Measurements from ENCODE around the gene ADCY10.
"Not testable (repeated sequence)": the region's sequence is repeated elsewhere in the genome, so short reads cannot be mapped to it uniquely, and the experiment has no call there.

ADCY10 gene, protein sequence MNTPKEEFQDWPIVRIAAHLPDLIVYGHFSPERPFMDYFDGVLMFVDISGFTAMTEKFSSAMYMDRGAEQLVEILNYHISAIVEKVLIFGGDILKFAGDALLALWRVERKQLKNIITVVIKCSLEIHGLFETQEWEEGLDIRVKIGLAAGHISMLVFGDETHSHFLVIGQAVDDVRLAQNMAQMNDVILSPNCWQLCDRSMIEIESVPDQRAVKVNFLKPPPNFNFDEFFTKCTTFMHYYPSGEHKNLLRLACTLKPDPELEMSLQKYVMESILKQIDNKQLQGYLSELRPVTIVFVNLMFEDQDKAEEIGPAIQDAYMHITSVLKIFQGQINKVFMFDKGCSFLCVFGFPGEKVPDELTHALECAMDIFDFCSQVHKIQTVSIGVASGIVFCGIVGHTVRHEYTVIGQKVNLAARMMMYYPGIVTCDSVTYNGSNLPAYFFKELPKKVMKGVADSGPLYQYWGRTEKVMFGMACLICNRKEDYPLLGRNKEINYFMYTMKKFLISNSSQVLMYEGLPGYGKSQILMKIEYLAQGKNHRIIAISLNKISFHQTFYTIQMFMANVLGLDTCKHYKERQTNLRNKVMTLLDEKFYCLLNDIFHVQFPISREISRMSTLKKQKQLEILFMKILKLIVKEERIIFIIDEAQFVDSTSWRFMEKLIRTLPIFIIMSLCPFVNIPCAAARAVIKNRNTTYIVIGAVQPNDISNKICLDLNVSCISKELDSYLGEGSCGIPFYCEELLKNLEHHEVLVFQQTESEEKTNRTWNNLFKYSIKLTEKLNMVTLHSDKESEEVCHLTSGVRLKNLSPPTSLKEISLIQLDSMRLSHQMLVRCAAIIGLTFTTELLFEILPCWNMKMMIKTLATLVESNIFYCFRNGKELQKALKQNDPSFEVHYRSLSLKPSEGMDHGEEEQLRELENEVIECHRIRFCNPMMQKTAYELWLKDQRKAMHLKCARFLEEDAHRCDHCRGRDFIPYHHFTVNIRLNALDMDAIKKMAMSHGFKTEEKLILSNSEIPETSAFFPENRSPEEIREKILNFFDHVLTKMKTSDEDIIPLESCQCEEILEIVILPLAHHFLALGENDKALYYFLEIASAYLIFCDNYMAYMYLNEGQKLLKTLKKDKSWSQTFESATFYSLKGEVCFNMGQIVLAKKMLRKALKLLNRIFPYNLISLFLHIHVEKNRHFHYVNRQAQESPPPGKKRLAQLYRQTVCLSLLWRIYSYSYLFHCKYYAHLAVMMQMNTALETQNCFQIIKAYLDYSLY (N-terminal part only)

DNA sequence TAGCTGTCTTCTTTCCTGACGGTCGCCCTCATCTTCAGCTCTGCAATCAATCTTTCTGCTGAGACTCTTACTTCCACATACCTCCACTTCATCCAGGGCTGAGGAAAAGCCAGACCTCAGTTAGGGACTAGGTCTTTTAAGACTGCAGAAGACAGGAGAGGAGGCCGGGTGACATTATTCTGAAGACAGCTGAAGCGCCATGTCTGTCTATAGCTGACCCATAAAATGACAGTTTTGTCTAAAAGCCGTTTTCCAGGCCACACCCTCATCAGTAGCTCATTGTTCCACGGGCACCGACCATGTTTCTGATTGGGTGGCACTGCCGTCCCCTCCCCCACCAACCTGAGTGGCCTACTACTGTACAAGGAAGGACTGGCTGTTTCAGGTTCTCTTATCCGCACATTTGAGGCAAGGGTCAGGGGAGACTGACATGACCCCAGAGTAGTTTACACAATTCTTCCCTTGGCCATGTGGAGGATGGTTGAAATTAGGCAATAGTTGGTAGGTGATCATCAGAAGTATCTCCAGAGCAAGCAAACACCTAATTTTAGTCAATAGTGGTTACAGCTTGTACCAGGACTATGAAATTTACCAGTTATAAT lies at the start of gene ADCY10:
Gene ADCY10, minus strand, starts transcription at position 240 of the 602 bp plus-strand sequence. CDS start 8,994 bp downstream, outside the sequence.
- DNase-seq = no peak

DNA sequence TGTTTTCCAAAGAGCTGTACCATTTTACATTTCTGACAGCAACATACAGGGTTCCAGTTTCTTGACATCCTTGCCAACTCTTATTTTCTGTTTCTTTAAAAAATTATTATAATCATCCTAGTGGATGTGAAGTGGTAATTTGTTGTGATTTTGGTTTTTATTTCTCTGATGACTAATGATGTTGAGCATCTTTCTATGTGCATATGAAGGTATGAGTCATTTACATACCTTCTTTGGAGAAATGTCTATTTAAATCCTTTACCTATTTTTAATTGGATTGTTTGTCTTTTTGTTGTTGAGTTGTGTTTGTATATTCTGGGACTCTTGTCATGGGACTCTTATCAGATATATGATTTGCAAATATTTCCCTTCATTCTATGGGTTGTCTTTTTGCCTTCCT lies 43.8 kb upstream of the ADCY10 start:
- DNase-seq = no peak

DNA sequence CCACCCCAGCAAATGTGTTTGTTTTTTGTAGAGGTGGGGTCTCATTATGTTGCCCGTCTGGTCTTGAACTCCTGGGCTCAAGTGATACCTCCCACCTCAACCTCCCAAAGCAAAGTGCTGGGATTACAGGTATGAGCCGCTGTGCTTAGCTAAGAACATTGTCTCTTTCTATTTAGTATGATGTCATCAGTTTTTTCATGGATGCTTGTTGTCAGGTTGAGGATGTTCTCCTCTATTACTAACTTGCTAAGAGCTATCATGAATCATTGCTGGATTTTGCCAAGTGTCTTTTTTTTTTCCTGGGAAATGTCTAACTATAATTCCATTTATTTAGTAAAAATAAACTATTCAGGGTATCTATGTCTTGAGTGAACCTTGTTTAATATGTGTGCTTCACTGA lies 42.0 kb upstream of the ADCY10 start:
- DNase-seq = no peak

DNA sequence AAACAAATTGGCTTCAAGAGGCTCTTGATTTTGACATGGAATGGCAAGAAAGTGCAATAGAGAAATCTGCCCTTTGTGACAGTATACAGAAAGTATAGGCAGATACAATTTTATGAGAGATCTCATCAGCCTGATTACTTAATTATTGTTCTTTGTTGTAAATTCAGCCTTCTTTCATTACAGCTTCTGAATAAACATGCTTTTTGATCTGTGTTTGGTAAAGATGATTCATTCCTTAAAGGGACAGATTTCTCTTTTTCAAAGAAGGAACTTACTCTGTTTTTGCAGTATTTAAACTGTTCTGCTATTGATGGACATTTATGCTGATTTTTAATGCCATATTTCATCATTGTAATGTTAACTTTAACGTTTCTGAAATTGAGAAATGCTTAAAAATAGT lies 36.6 kb upstream of the ADCY10 start:
- no peak for DNase-seq

DNA sequence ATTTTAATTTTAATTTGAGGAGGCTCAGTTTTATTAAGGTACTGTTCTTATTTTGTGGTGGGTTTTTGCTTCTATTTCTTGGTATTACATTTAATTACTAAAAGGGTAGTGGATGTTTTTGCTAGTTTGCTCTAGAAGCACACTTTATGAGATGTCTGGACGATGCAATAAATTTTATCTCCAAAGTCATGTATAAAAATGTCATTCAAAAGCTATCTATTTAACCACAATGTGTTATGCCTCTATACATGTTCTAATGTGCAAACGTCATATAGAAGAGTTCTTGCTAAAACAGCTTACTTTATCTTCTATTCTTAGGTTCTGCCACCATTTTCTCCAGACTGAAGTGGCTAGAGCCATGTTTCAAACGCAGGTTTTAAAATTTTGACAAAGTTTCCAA lies 35.9 kb upstream of the ADCY10 start:
- DNase-seq = no peak

DNA sequence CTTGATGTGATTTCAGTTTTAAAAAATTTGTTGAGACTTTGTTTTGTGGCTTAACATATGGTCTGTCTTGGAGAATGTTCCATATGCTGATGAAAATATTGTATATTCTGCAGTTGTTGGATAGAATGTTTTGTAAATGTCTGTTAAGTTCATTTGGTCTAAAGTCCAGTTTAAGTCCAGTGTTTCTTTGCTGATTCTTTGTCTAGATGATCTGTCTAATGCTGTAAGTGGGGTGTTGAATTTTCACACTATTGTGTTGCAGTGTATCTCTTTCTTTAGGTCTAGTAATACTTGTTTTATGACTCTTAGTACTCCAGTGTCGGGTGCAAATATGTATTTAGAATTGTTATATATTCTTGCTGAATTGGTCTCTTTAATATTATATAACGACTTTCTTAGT lies 33.8 kb upstream of the ADCY10 start:
- no peak for DNase-seq

DNA sequence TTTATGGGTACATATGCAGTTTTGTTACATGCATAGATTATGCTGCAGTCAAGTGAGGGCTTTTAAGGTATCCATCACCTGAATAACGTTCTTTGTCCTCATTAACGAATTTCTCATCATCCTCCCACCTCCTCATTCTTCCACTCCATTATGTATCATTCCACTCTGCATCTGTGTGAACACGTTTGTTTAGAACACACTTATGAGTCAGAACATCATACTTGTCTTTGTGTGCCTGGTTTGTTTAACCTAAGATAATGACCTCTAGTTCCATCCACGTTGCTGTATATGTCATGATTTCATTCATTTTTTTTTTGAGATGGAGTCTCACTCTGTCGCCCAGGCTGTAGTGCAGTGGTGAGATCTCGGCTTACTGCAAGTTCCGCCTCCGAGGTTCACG lies 29.6 kb upstream of the ADCY10 start:
- no peak for DNase-seq

DNA sequence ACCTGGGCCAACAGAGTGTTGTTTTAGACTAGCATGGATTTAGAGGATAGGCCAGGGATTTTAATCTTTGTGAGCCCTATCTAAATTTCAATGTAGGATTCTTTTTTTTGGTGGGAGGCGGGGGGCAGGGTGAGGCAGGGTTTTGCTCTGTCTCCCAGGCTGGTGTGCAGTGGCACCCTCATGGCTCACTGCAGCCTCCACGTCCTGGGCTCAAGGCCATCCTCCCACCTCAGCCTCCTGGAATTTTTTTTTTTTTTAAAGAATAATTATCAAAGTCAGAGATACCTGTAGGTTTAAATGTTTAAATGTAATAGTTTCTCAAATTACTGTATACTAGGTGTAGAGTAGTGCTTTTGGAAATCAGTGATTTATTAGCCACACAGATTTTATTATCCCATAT lies 26.3 kb upstream of the ADCY10 start:
- no peak for DNase-seq

DNA sequence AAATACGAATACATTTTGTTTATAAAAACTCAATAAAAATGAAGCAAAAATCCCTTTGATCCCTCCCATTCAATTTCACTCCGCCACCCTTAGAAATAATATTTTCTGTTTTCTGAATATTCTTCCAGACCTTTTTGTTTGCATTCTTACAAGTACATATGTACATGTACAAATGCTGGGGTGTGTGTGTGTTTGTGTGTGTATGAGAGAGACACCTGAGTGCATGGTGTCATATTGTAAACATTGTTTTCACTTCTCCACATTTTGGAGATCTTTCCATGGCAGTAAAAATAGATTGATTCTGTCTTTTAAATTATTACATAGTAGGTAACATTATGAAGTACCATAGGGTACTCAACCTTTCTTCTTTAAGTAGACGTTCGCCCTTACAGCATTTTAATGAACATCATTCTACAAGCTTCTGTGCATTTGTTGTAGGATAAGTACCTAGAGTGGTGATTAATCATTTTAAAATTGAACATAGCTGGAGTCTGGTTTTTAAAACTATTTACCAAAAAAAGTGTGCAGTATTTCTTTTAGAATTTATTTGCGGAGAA lies 24.2 kb upstream of the ADCY10 start:
- DNase-seq = no peak

DNA sequence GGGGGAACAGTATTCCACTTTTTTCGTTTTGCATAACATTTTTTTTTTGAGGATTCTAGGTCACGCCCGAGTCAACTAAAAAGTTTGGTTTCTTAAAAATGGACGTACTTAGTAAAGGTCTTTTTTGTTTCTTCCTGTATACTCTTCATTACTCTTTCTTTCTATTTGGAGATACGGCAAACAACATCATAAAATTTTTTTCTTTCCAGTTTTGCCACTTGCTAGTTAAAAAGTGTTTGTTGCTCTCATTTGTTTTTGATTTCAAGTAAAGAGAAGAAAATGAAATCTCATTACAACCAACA lies 23.7 kb upstream of the ADCY10 start:
- DNase-seq = no peak

DNA sequence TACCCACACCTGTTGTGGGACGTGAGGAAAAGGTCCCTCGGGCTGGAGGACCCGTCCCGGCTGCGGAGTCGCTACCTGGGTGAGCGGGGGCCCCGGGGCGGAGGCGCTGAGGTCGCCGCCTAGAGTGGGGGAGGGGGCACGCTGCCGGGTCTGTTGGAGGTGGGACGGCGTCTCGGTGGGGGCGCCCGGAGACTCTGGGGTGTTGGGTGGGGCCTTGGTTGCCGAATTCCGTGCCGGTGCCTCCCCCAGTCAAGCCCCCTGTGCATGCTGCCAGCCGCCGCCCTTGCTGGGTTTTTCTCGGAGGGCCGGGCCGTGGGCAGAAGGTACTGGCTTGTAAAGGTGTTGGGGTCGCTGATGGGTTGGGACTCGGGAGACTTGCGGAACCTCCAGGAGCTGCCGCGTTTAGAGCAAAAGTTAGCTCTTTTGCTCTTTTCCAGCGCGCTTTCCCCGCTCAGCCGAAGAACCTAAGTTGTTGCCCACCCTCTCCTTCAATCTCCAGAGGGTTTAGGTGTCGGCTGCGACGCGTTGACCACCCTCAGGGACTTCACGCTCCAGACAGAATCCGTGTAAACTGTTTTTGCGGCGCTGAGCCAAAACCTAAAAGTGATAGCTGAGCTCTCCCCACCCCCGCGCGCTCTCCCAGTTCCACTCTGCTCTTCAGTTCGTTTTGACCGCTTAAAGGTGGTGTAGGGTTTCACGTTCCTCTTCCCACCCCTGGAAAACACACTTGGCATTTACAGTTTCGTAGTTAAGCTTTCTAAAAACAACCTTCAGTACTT lies 23.2 kb upstream of the ADCY10 start, which contains the start of gene MPC2:
Gene MPC2, minus strand, starts transcription at position 143 of the 779 bp plus-strand sequence. CDS start 1,231 bp downstream, outside the sequence.
- peak; percentile 73 for DNase-seq

DNA sequence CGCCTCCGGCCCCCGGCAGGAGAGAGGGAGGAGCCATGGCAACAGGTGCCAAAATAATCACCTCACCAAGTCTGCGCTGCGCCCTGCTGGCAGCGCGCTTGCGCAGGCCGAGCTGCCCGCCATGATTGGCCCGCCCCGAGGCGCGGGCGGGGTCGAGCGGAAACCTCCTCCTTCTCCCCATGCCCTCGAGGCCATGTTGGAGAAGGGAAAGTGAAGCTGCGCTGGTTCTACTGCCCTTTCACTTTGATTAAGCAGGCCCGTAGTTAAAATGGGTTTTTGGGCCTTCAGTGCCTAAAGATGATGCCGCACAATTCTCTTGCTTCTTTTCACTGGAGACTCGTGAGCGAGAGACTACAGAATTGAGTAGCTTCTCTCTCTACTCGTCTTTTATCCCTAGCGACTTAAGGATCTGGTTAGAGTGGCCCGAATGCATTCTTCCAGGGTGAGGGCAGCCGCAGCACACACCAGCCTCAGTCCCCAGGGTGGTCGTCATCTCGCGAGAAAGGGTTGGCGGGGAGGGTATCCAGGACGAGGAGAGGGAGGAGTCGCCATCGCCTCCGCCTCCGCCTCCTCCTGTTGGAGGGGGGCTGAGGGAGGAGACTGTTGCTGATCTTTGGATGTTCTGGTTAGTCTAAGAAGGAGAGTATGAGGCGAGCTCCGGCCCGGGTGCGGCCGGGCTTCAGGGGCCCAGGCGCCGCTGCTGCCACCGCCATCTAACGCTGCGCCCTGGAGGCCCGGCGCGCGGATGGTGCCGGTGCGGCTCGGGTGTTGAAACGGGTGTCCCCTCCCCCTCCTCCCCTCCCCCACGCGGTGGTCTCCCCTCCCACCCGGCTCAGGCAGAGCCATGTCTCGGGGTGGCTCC lies 22.4 kb upstream of the ADCY10 start, which contains the start of gene DCAF6:
Gene DCAF6, plus strand, starts transcription at position 616 of the 862 bp plus-strand sequence. Its CDS starts 229 bp downstream, at position 845.
- DNase-seq = peak; percentile 98

DNA sequence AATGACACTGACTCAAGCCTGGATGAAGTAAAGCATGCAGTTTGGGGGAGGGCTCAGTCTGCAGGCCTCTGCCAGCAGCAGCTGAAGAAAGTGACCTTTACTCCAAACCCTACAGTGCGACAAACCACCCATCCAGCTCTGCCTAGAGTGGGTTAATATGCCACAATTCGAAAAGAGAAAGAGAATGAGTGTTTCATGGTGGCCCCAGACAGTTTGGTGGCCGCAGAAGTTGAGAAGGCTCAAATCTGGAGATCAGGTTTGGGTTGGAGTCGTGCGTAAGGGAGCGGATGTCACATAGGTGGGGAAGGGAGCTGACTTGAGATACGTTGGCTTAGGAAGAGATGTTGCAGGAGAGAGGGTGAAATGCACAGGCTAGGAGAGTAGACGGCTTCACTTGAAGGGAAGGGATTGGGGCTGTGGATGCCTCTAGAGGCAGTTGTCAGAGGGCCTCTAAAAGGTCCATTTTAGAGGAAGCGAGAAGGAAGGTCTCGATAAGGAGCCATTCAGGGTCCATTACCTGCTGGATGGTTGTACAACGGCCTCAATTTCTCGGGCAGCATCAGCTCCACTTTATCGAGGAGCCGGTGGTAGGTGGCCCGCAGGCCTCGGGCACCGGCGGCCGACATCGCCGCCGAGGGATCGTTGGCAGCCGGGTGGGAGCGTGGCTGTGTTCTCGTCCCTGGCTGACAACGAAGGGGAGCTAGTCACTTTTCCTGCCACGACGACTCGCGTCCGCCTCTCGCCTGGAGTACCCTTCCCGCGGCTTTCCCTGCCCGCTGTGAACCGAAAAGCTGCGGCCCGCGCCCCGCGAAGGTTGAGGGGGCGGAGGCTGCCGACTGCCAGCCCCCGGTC lies 21.5 kb upstream of the ADCY10 start:
- peak; percentile 26 for DNase-seq

DNA sequence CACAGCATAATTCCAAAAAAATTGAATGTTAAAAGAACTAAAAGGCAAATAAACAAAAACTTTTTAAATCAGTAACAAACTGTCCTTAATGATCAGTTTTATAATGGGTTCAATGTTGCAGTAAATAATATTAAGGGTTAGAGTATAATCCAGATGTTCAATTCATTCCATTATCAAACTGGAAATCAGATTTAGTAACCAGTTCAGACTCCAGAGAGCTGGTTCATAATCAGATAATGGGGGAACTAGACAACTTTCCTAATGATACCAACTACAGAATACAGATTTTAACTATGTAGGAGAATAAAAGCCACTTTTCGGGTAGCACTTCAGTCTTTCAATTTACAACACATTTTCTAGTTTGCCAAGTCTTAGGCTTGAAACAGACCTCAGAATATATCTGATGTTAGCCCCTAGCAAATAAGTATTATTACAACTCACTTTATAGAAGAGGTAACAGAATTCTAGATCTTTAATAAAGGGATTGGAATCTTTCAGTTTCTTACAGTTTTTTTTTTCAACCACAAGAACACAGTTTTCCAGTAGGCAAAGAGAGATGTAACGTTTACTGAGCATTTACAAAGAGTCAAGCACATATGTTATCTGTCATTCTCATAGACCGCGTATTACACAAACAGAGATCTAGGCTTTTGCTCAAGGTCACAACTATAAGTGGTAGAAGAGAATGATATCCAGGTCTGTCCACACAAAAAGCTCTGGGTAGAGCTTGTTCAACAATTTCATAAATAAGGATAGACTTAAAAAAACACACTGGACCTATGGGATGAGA lies 20.7 kb upstream of the ADCY10 start:
- DNase-seq = no peak

DNA sequence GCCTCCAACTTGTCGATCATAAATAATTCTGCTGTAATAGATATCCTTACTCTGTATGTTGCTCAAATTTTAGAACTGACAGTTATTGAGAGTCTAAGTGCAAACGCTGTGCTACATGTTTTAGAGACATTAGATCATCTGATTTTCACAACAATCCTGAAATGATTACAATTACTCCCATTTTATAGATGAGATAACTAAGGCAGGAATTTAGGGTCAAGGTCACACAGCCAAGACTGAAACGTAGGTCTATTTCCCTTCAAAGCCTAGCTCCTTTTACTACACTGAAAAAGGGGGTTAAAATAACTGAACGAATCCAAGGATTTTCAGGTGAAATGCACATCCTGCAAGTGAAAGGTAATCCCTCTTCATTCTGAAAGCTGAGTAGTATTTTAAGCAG lies 19.9 kb upstream of the ADCY10 start:
- DNase-seq = no peak

DNA sequence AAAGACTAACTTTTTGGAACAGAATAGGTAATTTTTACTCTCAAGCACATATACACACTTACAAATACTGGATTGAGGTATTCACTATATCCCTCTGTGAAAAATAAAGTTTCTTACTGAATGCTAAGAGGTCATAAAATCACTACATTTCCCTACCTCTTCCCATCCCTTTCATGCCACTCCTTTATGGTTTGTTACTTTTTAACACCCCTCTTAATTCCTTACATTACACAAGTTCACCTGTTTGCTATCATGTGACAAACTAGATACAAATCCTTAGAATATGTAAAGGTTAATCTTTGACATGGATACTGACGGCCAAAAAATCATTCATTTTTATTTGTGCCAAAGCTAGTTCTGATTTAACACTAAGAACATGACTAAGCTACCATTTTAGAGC lies 15.8 kb upstream of the ADCY10 start:
- no peak for DNase-seq

DNA sequence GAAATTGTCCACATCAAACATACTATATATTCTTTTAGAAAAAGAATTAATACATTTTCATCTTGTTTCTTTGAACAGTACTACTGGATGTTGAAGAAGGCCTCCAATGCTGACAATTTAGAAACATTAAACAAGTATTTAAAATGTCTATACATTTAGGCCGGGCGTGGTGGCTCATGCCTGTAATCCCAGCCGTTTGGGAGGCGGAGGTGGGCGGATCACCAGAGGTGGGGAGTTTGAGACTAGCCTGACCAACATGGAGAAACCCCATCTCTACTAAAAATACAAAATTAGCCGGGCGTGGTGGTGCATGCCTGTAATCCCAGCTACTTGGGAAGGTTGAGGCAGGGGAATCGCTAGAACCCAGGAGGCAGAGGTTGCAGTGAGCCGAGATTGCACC lies 15.0 kb upstream of the ADCY10 start:
- DNase-seq = not testable (repeated sequence)

DNA sequence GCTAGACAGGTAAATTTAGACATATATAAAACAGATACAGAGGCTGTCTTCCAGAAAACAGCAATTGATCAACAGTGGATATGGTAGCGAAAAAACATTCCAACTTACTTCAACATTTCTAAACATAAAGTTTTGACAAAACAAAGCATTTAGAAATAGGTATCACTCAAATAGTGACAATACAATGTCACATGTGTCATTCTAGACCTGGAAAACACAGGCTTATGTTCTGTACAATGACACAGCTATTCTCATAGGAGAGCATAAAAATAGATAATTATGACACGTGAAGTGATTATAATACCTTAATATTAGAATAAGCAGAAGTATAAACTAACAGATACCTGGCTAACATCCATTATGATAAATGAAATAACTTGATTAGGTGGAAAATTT lies 14.5 kb upstream of the ADCY10 start:
- DNase-seq = no peak

All from fibroblast of upper back skin (primary cell).